A549 (cell line): ENCODE data around the gene CDAN1. TPM values are rescaled to one million over a fixed set of nuclear protein-coding genes. Genes with fewer than 3 reads are reported as not detected.

Experiments used
- ATAC-seq, 2 experiments: fragments of 200-7000 bp in 1 of 2; fragments of >200 bp in 1 of 2; cut with Nextera tagmentation in 1 of 2; cut with Tn5 transposase in 1 of 2; 3 replicates each; pipeline versions ENCODE4 v1.8.0 to v1.9.1; 2018 to 2020; ENCODE audit warnings: mild to moderate bottlenecking in 1 of 2, moderate library complexity in 1 of 2
- CTCF ChIA-PET: fragments of 300-600 bp; sonication (Branson Sonifier 250); formaldehyde crosslinking; extraction: SDS; loops from one replicate; lab custom pipeline; 2021; ENCODE audit warnings: antibody characterized with exemption, inconsistent platforms; lab: Yijun Ruan, JAX
- POLR2A ChIA-PET: fragments of 350-600 bp; formaldehyde crosslinking; extraction: SDS; loops from one replicate; lab custom pipeline; 2021; ENCODE audit warnings: antibody characterized with exemption, inconsistent platforms; lab: Yijun Ruan, JAX
- DNase-seq, 2 experiments: peaks; one replicate each; pipeline versions ENCODE4 v3.0.0 to v3.0.0-alpha.2; 2011 to 2016; ENCODE audit warnings: low read depth in 1 of 2, low spot score in 1 of 2
- FAIRE-seq: peaks from 2 replicates; lab custom pipeline; 2011; peaks lifted over from hg19 to GRCh38; lab: Jason Lieb, UNC
- H3K27ac ChIP-seq, 2 experiments: fragments of >200 bp; sonication (Bioruptor Twin); formaldehyde crosslinking; 3 replicates each; pipeline ENCODE4 v1.5.1; 2016 to 2017
- H3K4me1 ChIP-seq: fragments of >200 bp; sonication (Bioruptor Twin); formaldehyde crosslinking; 3 replicates; pipeline ENCODE4 v1.6.1; 2016
- H3K4me2 ChIP-seq: fragments of >200 bp; sonication (Bioruptor Twin); formaldehyde crosslinking; 3 replicates; pipeline ENCODE4 v1.6.1; 2016
- H3K4me3 ChIP-seq: fragments of >200 bp; sonication (Bioruptor Twin); formaldehyde crosslinking; 3 replicates; pipeline ENCODE4 v1.5.1; 2016
- H3K9me3 ChIP-seq: fragments of >200 bp; sonication (Bioruptor Twin); formaldehyde crosslinking; 3 replicates; pipeline ENCODE4 v1.6.1; 2016
- CBX8 ChIP-seq: fragments of 200-600 bp; sonication (generic); IDR thresholded peaks from 2 replicates; pipeline ENCODE4 v1.6.1; 2016
- CHD2 ChIP-seq: fragments of 150-350 bp; IDR thresholded peaks from 2 replicates; pipeline ENCODE4 v1.6.1; 2014; ENCODE audit warnings: low read length; ENCODE audit not compliant: partially characterized antibody
- ESRRA ChIP-seq: fragments of 150-350 bp; IDR thresholded peaks from 2 replicates; pipeline ENCODE4 v1.6.1; 2014; ENCODE audit warnings: mild to moderate bottlenecking, low read length, borderline replicate concordance
- FOSB ChIP-seq: fragments of 250-450 bp; sonication (Bioruptor Pico); IDR thresholded peaks from 2 replicates; pipeline ENCODE4 v1.5.0; 2020; ENCODE audit warnings: mild to moderate bottlenecking, moderate library complexity
- FOXS1 ChIP-seq: fragments of 250-450 bp; sonication (Bioruptor Pico); IDR thresholded peaks from 2 replicates; pipeline ENCODE4 v1.5.0; 2020; ENCODE audit warnings: mild to moderate bottlenecking, moderate library complexity
- HOXA7 ChIP-seq: fragments of 250-450 bp; sonication (Bioruptor Pico); IDR thresholded peaks from 2 replicates; pipeline ENCODE4 v1.5.0; 2020; ENCODE audit warnings: mild to moderate bottlenecking, moderate library complexity
- HOXB13 ChIP-seq: fragments of 250-450 bp; sonication (Bioruptor Pico); IDR thresholded peaks from 2 replicates; pipeline ENCODE4 v1.5.0; 2020; ENCODE audit warnings: low read depth, mild to moderate bottlenecking, moderate library complexity
- JUN ChIP-seq, 2 experiments: fragments of >200 bp; sonication (Bioruptor Twin); formaldehyde crosslinking; IDR thresholded peaks; 2 replicates in 1 of 2; 3 replicates in 1 of 2; pipeline ENCODE4 v1.6.1; 2016 to 2017
- JUNB ChIP-seq: fragments of >200 bp; sonication (Bioruptor Twin); formaldehyde crosslinking; IDR thresholded peaks from 2 replicates; pipeline ENCODE4 v1.6.1; 2016
- KDM5A ChIP-seq: fragments of 200-600 bp; sonication (generic); IDR thresholded peaks from 2 replicates; pipeline ENCODE4 v1.6.1; 2016; ENCODE audit warnings: antibody characterized with exemption, mild to moderate bottlenecking
- MAZ ChIP-seq: fragments of 150-350 bp; IDR thresholded peaks from 2 replicates; pipeline ENCODE4 v1.6.1; 2014; ENCODE audit warnings: antibody characterized with exemption, low read depth, low read length, borderline replicate concordance
- NPAS2 ChIP-seq: fragments of 250-450 bp; sonication (Bioruptor Pico); IDR thresholded peaks from 2 replicates; pipeline ENCODE4 v1.8.0; 2022; ENCODE audit warnings: mild to moderate bottlenecking, moderate library complexity, borderline replicate concordance
- PHF8 ChIP-seq: fragments of 200-600 bp; sonication (generic); IDR thresholded peaks from 2 replicates; pipeline ENCODE4 v1.6.1; 2016; ENCODE audit warnings: low read depth, mild to moderate bottlenecking, antibody characterized with exemption, moderate library complexity, borderline replicate concordance
- POLR2A ChIP-seq: IDR thresholded peaks from 2 replicates; pipeline ENCODE4 v1.6.1; 2012; ENCODE audit warnings: mild to moderate bottlenecking, low read length
- POLR2AphosphoS2 ChIP-seq: conservative IDR thresholded peaks from 2 replicates; pipeline ENCODE4 v1.6.1; 2012; ENCODE audit warnings: low read length, improper control_type of control experiment, inconsistent platforms
- RFX5 ChIP-seq: fragments of 450-650 bp; IDR thresholded peaks from 2 replicates; pipeline ENCODE4 v1.7.1; 2014; ENCODE audit warnings: antibody characterized with exemption, mild to moderate bottlenecking, moderate library complexity
- SMC3 ChIP-seq: fragments of >200 bp; sonication (Bioruptor Twin); formaldehyde crosslinking; IDR thresholded peaks from 3 replicates; pipeline ENCODE4 v1.6.1; 2018; ENCODE audit warnings: inconsistent platforms
- WGBS: methylation state at CpG from one replicate; pipeline ENCODE4 v1.1.6; 2017; ENCODE audit errors: missing lambda C conversion rate; 5-methylcytosine and 5-hydroxymethylcytosine counted together
- polyA plus RNA-seq, 4 experiments: library from polyadenylated mRNA; depleted of rRNA in 3 of 4; stranded (reverse); fragments of >200 nt; fragmentation: RNase III in 1 of 4; extraction: RNeasy Plus Mini Kit Qiagen cat#74134 plus additional on column Dnase treatment in 1 of 4; gene quantifications; 2 replicates in 3 of 4; 3 replicates in 1 of 4; pipeline ENCODE4 v1.2.3, GENCODE V29; 2011 to 2017
- TF ChIP-seq, protein P1 (sequence below): fragments of 150-350 bp; IDR thresholded peaks from 2 replicates; pipeline ENCODE4 v1.6.1; 2014; ENCODE audit warnings: low read depth, mild to moderate bottlenecking, low read length
- TF ChIP-seq, protein P2 (sequence below): fragments of >200 bp; sonication (Bioruptor Twin); formaldehyde crosslinking; IDR thresholded peaks from 3 replicates; pipeline ENCODE4 v1.5.1; 2016
- TF ChIP-seq, protein P3 (sequence below): fragments of >200 bp; sonication (Bioruptor Twin); formaldehyde crosslinking; IDR thresholded peaks from 2 replicates; pipeline ENCODE4 v1.6.1; 2016
- TF ChIP-seq, protein P4 (sequence below): IDR thresholded peaks from 2 replicates; pipeline ENCODE4 v1.6.1; 2012; ENCODE audit warnings: low read depth, borderline replicate concordance
- TF ChIP-seq, protein P5 (sequence below): fragments of 200-600 bp; sonication (generic); IDR thresholded peaks from 2 replicates; pipeline ENCODE4 v1.6.1; 2016; ENCODE audit warnings: antibody characterized with exemption, mild to moderate bottlenecking, moderate library complexity

The CDAN1 gene
- polyA plus RNA-seq, 2 of the 4 experiments (the other 2 are of a cell fraction) = 2.9 to 6.9 TPM

DNA sequence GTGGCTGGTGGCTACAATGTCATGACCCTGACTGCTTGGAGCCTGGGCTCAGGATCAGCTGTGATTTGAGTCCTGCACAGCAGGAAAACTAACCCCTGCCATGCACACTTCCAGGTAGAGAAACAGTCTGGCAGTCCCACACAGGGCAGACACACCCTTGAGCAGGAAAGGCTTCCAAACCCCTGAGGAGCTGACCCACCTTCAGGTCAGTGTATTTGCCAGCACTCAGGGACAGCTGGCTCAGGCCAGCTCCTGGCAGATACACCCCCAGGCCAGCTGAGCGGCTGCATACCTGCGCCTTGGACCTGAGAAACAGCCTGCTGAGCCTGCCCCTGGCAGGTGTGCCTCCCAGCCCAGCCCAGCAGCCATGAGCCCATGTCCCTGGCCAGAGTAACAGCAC lies 22.2 kb upstream of the CDAN1 start:
- no CpG with 5 or more reads among the region's 2 CpGs for WGBS
- CTCF ChIA-PET = interaction anchor here (1.2 kb wide), 1 partner anchor 48 kb away, joined by 3 read pairs; no protein-coding TSS in a partner anchor

DNA sequence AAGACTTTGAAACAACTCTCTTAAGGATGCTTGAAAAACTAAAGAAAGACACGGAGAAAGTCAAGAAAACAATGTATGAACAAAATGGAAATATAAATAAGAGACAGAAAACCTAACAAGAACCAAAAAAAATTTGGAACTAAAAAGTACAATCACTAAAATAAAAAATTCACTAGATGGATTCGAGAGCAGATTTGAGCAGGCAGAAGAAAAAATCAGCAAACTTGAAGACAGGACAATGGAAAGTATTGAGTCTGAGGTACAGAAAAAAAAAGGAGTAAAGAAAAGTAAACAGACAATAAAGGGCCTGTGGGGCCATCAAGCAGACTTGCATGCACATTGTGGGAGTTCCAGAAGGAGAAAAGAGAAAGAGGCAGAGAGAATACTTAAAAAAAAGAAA lies 13.4 kb upstream of the CDAN1 start:
- H3K9me3 ChIP-seq = no peaks in the 10 kb centered on the region
- no peak overlapping the region for H3K4me3 ChIP-seq
- H3K4me2 ChIP-seq = no peak overlapping the region
- ATAC-seq = no peak
- TF ChIP-seq POLR2A (no peak), CBX8 (no peak), HOXA7 (CRISPR knock-in tag) (no peak), KDM5A (no peak), PHF8 (no peak), MAZ (no peak), HOXB13 (CRISPR knock-in tag) (no peak), SMC3 (no peak), CHD2 (no peak)
- CTCF ChIA-PET = interaction anchor here (2.9 kb wide), 1 partner anchor 12 kb away, joined by 11 read pairs; the partner anchor contains the start of gene CDAN1
- POLR2A ChIA-PET = no interaction called here
- no peak for FAIRE-seq
- no peaks in the 10 kb centered on the region for H3K4me1 ChIP-seq
- DNase-seq = no peak
- 85% methylated on average over 2 of the region's 2 CpGs for WGBS
- H3K27ac ChIP-seq = no peak overlapping the region

More for the DNA sequence above, 22.2 kb upstream of the CDAN1 start:
- H3K27ac ChIP-seq = no peak overlapping the region
- POLR2A ChIA-PET = no interaction called here
- H3K4me3 ChIP-seq = no peak overlapping the region
- peaks cover 11% of the 10 kb centered on the region; the same call in 2 of the 3 replicates for H3K9me3 ChIP-seq
- no peak overlapping the region for H3K4me2 ChIP-seq
- no peak for ATAC-seq
- TF ChIP-seq, protein P1, sequence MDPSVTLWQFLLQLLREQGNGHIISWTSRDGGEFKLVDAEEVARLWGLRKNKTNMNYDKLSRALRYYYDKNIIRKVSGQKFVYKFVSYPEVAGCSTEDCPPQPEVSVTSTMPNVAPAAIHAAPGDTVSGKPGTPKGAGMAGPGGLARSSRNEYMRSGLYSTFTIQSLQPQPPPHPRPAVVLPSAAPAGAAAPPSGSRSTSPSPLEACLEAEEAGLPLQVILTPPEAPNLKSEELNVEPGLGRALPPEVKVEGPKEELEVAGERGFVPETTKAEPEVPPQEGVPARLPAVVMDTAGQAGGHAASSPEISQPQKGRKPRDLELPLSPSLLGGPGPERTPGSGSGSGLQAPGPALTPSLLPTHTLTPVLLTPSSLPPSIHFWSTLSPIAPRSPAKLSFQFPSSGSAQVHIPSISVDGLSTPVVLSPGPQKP = no peak
- TF ChIP-seq POLR2AphosphoS2 (no peak), NPAS2 (CRISPR knock-in tag) (no peak), FOXS1 (CRISPR knock-in tag) (no peak), CHD2 (no peak), FOSB (CRISPR knock-in tag) (no peak), ESRRA (no peak), JUNB (no peak), SMC3 (no peak), RFX5 (no peak), JUN (IDR thresholded peaks at IDR 0.05) (no peak), PHF8 (no peak)
- TF ChIP-seq, protein P2, sequence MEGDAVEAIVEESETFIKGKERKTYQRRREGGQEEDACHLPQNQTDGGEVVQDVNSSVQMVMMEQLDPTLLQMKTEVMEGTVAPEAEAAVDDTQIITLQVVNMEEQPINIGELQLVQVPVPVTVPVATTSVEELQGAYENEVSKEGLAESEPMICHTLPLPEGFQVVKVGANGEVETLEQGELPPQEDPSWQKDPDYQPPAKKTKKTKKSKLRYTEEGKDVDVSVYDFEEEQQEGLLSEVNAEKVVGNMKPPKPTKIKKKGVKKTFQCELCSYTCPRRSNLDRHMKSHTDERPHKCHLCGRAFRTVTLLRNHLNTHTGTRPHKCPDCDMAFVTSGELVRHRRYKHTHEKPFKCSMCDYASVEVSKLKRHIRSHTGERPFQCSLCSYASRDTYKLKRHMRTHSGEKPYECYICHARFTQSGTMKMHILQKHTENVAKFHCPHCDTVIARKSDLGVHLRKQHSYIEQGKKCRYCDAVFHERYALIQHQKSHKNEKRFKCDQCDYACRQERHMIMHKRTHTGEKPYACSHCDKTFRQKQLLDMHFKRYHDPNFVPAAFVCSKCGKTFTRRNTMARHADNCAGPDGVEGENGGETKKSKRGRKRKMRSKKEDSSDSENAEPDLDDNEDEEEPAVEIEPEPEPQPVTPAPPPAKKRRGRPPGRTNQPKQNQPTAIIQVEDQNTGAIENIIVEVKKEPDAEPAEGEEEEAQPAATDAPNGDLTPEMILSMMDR = no peak
- TF ChIP-seq, protein P3, sequence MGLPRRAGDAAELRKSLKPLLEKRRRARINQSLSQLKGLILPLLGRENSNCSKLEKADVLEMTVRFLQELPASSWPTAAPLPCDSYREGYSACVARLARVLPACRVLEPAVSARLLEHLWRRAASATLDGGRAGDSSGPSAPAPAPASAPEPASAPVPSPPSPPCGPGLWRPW = no peak
- TF ChIP-seq, protein P4, sequence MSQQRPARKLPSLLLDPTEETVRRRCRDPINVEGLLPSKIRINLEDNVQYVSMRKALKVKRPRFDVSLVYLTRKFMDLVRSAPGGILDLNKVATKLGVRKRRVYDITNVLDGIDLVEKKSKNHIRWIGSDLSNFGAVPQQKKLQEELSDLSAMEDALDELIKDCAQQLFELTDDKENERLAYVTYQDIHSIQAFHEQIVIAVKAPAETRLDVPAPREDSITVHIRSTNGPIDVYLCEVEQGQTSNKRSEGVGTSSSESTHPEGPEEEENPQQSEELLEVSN = no peak
- TF ChIP-seq, protein P5, sequence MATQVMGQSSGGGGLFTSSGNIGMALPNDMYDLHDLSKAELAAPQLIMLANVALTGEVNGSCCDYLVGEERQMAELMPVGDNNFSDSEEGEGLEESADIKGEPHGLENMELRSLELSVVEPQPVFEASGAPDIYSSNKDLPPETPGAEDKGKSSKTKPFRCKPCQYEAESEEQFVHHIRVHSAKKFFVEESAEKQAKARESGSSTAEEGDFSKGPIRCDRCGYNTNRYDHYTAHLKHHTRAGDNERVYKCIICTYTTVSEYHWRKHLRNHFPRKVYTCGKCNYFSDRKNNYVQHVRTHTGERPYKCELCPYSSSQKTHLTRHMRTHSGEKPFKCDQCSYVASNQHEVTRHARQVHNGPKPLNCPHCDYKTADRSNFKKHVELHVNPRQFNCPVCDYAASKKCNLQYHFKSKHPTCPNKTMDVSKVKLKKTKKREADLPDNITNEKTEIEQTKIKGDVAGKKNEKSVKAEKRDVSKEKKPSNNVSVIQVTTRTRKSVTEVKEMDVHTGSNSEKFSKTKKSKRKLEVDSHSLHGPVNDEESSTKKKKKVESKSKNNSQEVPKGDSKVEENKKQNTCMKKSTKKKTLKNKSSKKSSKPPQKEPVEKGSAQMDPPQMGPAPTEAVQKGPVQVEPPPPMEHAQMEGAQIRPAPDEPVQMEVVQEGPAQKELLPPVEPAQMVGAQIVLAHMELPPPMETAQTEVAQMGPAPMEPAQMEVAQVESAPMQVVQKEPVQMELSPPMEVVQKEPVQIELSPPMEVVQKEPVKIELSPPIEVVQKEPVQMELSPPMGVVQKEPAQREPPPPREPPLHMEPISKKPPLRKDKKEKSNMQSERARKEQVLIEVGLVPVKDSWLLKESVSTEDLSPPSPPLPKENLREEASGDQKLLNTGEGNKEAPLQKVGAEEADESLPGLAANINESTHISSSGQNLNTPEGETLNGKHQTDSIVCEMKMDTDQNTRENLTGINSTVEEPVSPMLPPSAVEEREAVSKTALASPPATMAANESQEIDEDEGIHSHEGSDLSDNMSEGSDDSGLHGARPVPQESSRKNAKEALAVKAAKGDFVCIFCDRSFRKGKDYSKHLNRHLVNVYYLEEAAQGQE = no peak
- TF ChIP-seq, all 56 proteins: peak for 0
- DNase-seq = no peak
- H3K4me1 ChIP-seq = no peaks in the 10 kb centered on the region
- FAIRE-seq = no peak
